HG03520 (cell line): Measurements from ENCODE around the gene HRH1.
A peak's percentile ranks its signal among the peaks of the same experiment; 100 is the strongest.
"Not testable (repeated sequence)": the region's sequence is repeated elsewhere in the genome, so short reads cannot be mapped to it uniquely, and the experiment has no call there.

ENCODE experiments used
- ATAC-seq: cut with Tn5 transposase; IDR thresholded peaks from one replicate; pipeline ENCODE4 v1.9.1; 2021; ENCODE audit warnings: mild to moderate bottlenecking, moderate library complexity; ENCODE audit not compliant: unreplicated experiment

The HRH1 gene

GRCh38 chr3:11236588-11237461 is 82.5 kb downstream of the HRH1 start:
- ATAC-seq = no peak

GRCh38 chr3:11238060-11238459 is 83.8 kb downstream of the HRH1 start:
- no peak for ATAC-seq

- no peak for ATAC-seq
These were observed 84.6 kb downstream of the HRH1 start for GRCh38 chr3:11238880-11239279.

- ATAC-seq = no peak
These were observed 85.5 kb downstream of the HRH1 start for GRCh38 chr3:11239796-11240195.

- no peak for ATAC-seq
These were observed 86.2 kb downstream of the HRH1 start for GRCh38 chr3:11240496-11240895.

- ATAC-seq = no peak
These were observed 89.9 kb downstream of the HRH1 start for GRCh38 chr3:11244121-11244677.

- no peak for ATAC-seq
These were observed 91.0 kb downstream of the HRH1 start for GRCh38 chr3:11245276-11245675.

GRCh38 chr3:11245827-11246662 is 91.8 kb downstream of the HRH1 start:
- no peak for ATAC-seq

- no peak for ATAC-seq
These were observed 92.3 kb downstream of the HRH1 start for GRCh38 chr3:11246663-11246970.

- no peak for ATAC-seq
These were observed 93.1 kb downstream of the HRH1 start for GRCh38 chr3:11247362-11247761.

- no peak for ATAC-seq
These were observed 94.3 kb downstream of the HRH1 start for GRCh38 chr3:11248596-11248995.

GRCh38 chr3:11250902-11251806 is 96.9 kb downstream of the HRH1 start:
- ATAC-seq = no peak

- no peak for ATAC-seq
These were observed 97.5 kb downstream of the HRH1 start for GRCh38 chr3:11251807-11252176.

- ATAC-seq = no peak
These were observed 100.6 kb downstream of the HRH1 start for GRCh38 chr3:11254876-11255275.

- not testable (repeated sequence) for ATAC-seq
These were observed 101.2 kb downstream of the HRH1 start for GRCh38 chr3:11255537-11255936.

GRCh38 chr3:11258958-11259357 is 104.7 kb downstream of the HRH1 start:
- ATAC-seq = no peak

GRCh38 chr3:11260460-11260859 is 106.2 kb downstream of the HRH1 start:
- ATAC-seq = no peak

GRCh38 chr3:11269007-11269406 is 114.7 kb downstream of the HRH1 start:
- ATAC-seq = no peak

GRCh38 chr3:11271986-11272904 is 118.0 kb downstream of the HRH1 start, which contains the start of gene ATG7:
ATG7 (plus strand) TSS chr3:11272397; CDS start chr3:11298696, 26,299 bp downstream.
- peak; percentile 93 for ATAC-seq
